H1 (cell line): ENCODE data around the gene DCPS. TPM values are rescaled to one million over a fixed set of nuclear protein-coding genes. Genes with fewer than 3 reads are reported as not detected.

Experiments
- CTCF ChIA-PET: fragments of 300-600 bp; sonication (Branson Sonifier 250); formaldehyde crosslinking; loops from one replicate; lab custom pipeline; 2021; ENCODE audit not compliant: partially characterized antibody; lab: Charles Lee
- POLR2A ChIA-PET: fragments of 300-600 bp; sonication (Branson Sonifier 250); formaldehyde crosslinking; loops from one replicate; lab custom pipeline; 2021; ENCODE audit warnings: inconsistent platforms; ENCODE audit not compliant: partially characterized antibody; lab: Charles Lee
- DNase-seq, 2 experiments: peaks; one replicate each; pipeline versions ENCODE4 v3.0.0 to v3.0.0-alpha.2; 2010 to 2022; ENCODE audit warnings: low spot score in 2 of 2, low read depth in 1 of 2, mixed read lengths in 1 of 2
- FAIRE-seq: peaks from 2 replicates; lab custom pipeline; 2011; peaks lifted over from hg19 to GRCh38; lab: Jason Lieb, UNC
- H2AFZ ChIP-seq: 2 replicates; pipeline ENCODE4 v1.8.1; 2012; ENCODE audit warnings: low read length, inconsistent platforms
- H2AK5ac ChIP-seq: 2 replicates; pipeline ENCODE4 v1.6.1; 2013; ENCODE audit warnings: low read depth, low read length
- H2BK120ac ChIP-seq: replicated peaks from 2 replicates; pipeline ENCODE3; 2013; ENCODE audit warnings: low read depth, low read length, inconsistent platforms
- H2BK12ac ChIP-seq: 2 replicates; pipeline ENCODE4 v1.6.1; 2013; ENCODE audit warnings: low read depth, low read length
- H2BK15ac ChIP-seq: 2 replicates; pipeline ENCODE4 v1.6.1; 2013; ENCODE audit warnings: low read length
- H2BK20ac ChIP-seq: 2 replicates; pipeline ENCODE4 v1.6.1; 2013; ENCODE audit warnings: low read length
- H2BK5ac ChIP-seq: 2 replicates; pipeline ENCODE4 v1.6.1; 2013; ENCODE audit warnings: low read depth, low read length
- H3K14ac ChIP-seq: 2 replicates; pipeline ENCODE4 v1.6.1; 2013; ENCODE audit warnings: inconsistent platforms; ENCODE audit not compliant: insufficient read length
- H3K18ac ChIP-seq: 2 replicates; pipeline ENCODE4 v1.6.1; 2013; ENCODE audit warnings: low read length; ENCODE audit errors: extremely low read depth
- H3K23ac ChIP-seq: 2 replicates; pipeline ENCODE4 v1.6.1; 2013; ENCODE audit warnings: inconsistent platforms; ENCODE audit not compliant: insufficient read length
- H3K23me2 ChIP-seq: 2 replicates; pipeline ENCODE4 v1.6.1; 2013; ENCODE audit warnings: low read depth, low read length
- H3K27ac ChIP-seq: 2 replicates; pipeline ENCODE4 v1.6.1; 2011; ENCODE audit warnings: low read depth, low read length, inconsistent platforms
- H3K27me3 ChIP-seq, 4 experiments: replicated peaks in 1 of 4; 1 replicate in 1 of 4; 2 replicates in 3 of 4; pipeline versions ENCODE4 v1.6.1 to v1.8.1; 2011 to 2013; ENCODE audit warnings: low read length in 3 of 4, mild to moderate bottlenecking in 3 of 4, inconsistent platforms in 2 of 4, mixed read lengths in 2 of 4, moderate library complexity in 1 of 4; ENCODE audit not compliant: control insufficient read depth in 3 of 4, insufficient read depth in 3 of 4; ENCODE audit errors: extremely low read depth in 1 of 4
- H3K36me3 ChIP-seq, 4 experiments: 2 replicates each; pipeline versions ENCODE4 v1.6.1 to v1.8.1; 2011 to 2013; ENCODE audit warnings: mild to moderate bottlenecking in 4 of 4, low read length in 3 of 4, moderate library complexity in 2 of 4, control low read depth in 1 of 4, inconsistent platforms in 1 of 4; ENCODE audit not compliant: insufficient read depth in 4 of 4, control insufficient read depth in 2 of 4
- H3K4ac ChIP-seq: replicated peaks from 2 replicates; pipeline ENCODE3; 2013; ENCODE audit warnings: low read length, low read depth, mixed read lengths, inconsistent platforms; ENCODE audit not compliant: insufficient read length
- H3K4me1 ChIP-seq, 4 experiments: replicated peaks in 1 of 4; 1 replicate in 1 of 4; 2 replicates in 3 of 4; pipeline versions ENCODE4 v1.6.1 to v1.8.1; 2011 to 2013; ENCODE audit warnings: low read length in 3 of 4, inconsistent platforms in 2 of 4, mixed read lengths in 1 of 4; ENCODE audit not compliant: insufficient read depth in 4 of 4, control insufficient read depth in 3 of 4
- H3K4me2 ChIP-seq, 2 experiments: 2 replicates each; pipeline versions ENCODE4 v1.6.1 to v1.8.1; 2011 to 2013; ENCODE audit warnings: low read depth in 2 of 2, low read length in 2 of 2, control low read depth in 1 of 2, inconsistent platforms in 1 of 2, mild to moderate bottlenecking in 1 of 2; ENCODE audit not compliant: insufficient read depth in 1 of 2
- H3K4me3 ChIP-seq, 4 experiments: fragments of 200-600, 300-600 bp in 1 of 4; sonication (generic), shearing (Covaris generic), sonication (Bioruptor Twin) in 1 of 4; 2 replicates each; pipeline versions ENCODE4 v1.5.1 to v1.8.1; 2011 to 2016; ENCODE audit warnings: low read length in 4 of 4, low read depth in 3 of 4, control low read depth in 2 of 4, inconsistent platforms in 2 of 4, mild to moderate bottlenecking in 2 of 4, mixed read lengths in 1 of 4, moderate library complexity in 1 of 4; ENCODE audit not compliant: insufficient read depth in 2 of 4; ENCODE audit errors: extremely low read depth in 1 of 4
- H3K56ac ChIP-seq: replicated peaks from 2 replicates; pipeline ENCODE3; 2013; ENCODE audit warnings: low read depth, mild to moderate bottlenecking, mixed read lengths, low read length, inconsistent platforms; ENCODE audit not compliant: insufficient read length
- H3K79me1 ChIP-seq: 2 replicates; pipeline ENCODE4 v1.6.1; 2013; ENCODE audit warnings: low read depth, low read length, control low read depth
- H3K79me2 ChIP-seq, 2 experiments: 2 replicates each; pipeline versions ENCODE4 v1.6.1 to v1.8.1; 2012 to 2013; ENCODE audit warnings: low read length in 2 of 2, mild to moderate bottlenecking in 2 of 2, inconsistent platforms in 1 of 2; ENCODE audit not compliant: insufficient read depth in 2 of 2, control insufficient read depth in 1 of 2
- H3K9ac ChIP-seq, 4 experiments: replicated peaks in 1 of 4; 1 replicate in 1 of 4; 2 replicates in 3 of 4; pipeline versions ENCODE4 v1.6.1 to v1.8.1; 2011 to 2013; ENCODE audit warnings: low read depth in 3 of 4, low read length in 3 of 4, control low read depth in 2 of 4, mild to moderate bottlenecking in 2 of 4, moderate library complexity in 2 of 4, inconsistent platforms in 1 of 4; ENCODE audit errors: extremely low read depth in 1 of 4
- H3K9me3 ChIP-seq, 2 experiments: 2 replicates each; pipeline versions ENCODE4 v1.6.1 to v1.8.1; 2012 to 2013; ENCODE audit warnings: mild to moderate bottlenecking in 2 of 2, moderate library complexity in 2 of 2, control low read depth in 1 of 2, inconsistent platforms in 1 of 2, low read depth in 1 of 2, low read length in 1 of 2, mixed read lengths in 1 of 2; ENCODE audit not compliant: insufficient read depth in 2 of 2
- H4K20me1 ChIP-seq, 2 experiments: replicated peaks in 1 of 2; 2 replicates each; pipeline versions ENCODE3 to v1.8.1; 2011 to 2013; ENCODE audit warnings: inconsistent platforms in 2 of 2, low read length in 2 of 2, mild to moderate bottlenecking in 1 of 2; ENCODE audit not compliant: insufficient read depth in 2 of 2, control insufficient read depth in 1 of 2
- H4K5ac ChIP-seq: 2 replicates; pipeline ENCODE4 v1.6.1; 2013; ENCODE audit warnings: low read length, low read depth, mixed read lengths, inconsistent platforms; ENCODE audit not compliant: insufficient read length
- H4K8ac ChIP-seq: 2 replicates; pipeline ENCODE4 v1.8.0; 2013; ENCODE audit warnings: mild to moderate bottlenecking, moderate library complexity, low read length, inconsistent platforms; ENCODE audit not compliant: insufficient read depth; ENCODE audit errors: extremely low read depth
- H4K91ac ChIP-seq: replicated peaks from 2 replicates; pipeline ENCODE3; 2013; ENCODE audit warnings: low read length, mixed read lengths, inconsistent platforms; ENCODE audit not compliant: insufficient read length
- ATF3 ChIP-seq: IDR thresholded peaks from 2 replicates; pipeline ENCODE4 v1.6.1; 2011; ENCODE audit warnings: low read depth, mild to moderate bottlenecking, low read length; ENCODE audit not compliant: insufficient read depth
- CTCF ChIP-seq, 3 experiments: IDR thresholded peaks; 1 replicate in 2 of 3; 2 replicates in 1 of 3; pipeline versions ENCODE4 v1.5.1 to v1.6.1; 2011; ENCODE audit warnings: low read length in 3 of 3, mild to moderate bottlenecking in 3 of 3, inconsistent platforms in 2 of 3, low read depth in 1 of 3, moderate library complexity in 1 of 3; ENCODE audit not compliant: insufficient read depth in 1 of 3; ENCODE audit errors: control extremely low read depth in 1 of 3
- EGR1 ChIP-seq: IDR thresholded peaks from 2 replicates; pipeline ENCODE4 v1.6.1; 2011; ENCODE audit warnings: low read depth, low read length, borderline replicate concordance
- KDM1A ChIP-seq: fragments of 200-600, 300-600 bp; sonication (generic); IDR thresholded peaks from 2 replicates; pipeline ENCODE4 v1.7.1; 2016; ENCODE audit warnings: mild to moderate bottlenecking, low read length, borderline replicate concordance
- NANOG ChIP-seq: IDR thresholded peaks from 2 replicates; pipeline ENCODE4 v1.6.1; 2011; ENCODE audit warnings: low read length, low read depth, mild to moderate bottlenecking, inconsistent platforms; ENCODE audit not compliant: insufficient read depth, poor library complexity, severe bottlenecking
- USF2 ChIP-seq: IDR thresholded peaks from 2 replicates; pipeline ENCODE4 v1.6.1; 2011; ENCODE audit warnings: low read length, improper control_type of control experiment
- WGBS, 2 experiments: shearing (Covaris generic) in 1 of 2; methylation state at CpG; one replicate each; pipeline versions ENCODE4 v1.1.6 to v1.1.7; 2013 to 2015; ENCODE audit warnings: low lambda C conversion rate in 2 of 2, mixed read lengths in 2 of 2, inconsistent platforms in 1 of 2, low coverage in 1 of 2, missing lambda C conversion rate in 1 of 2; ENCODE audit not compliant: insufficient replicate concordance in 2 of 2, insufficient coverage in 1 of 2, insufficient read length in 1 of 2; ENCODE audit errors: extremely low coverage in 1 of 2, missing lambda C conversion rate in 1 of 2; 5-methylcytosine and 5-hydroxymethylcytosine counted together
- polyA plus RNA-seq, 7 experiments: library from polyadenylated mRNA; depleted of rRNA in 3 of 7; stranded (reverse) in 5 of 7; unstranded in 2 of 7; fragments of >200 nt in 5 of 7; fragments of 200-250 nt in 2 of 7; gene quantifications; 1 replicate in 5 of 7; 2 replicates in 1 of 7; 4 replicates in 1 of 7; pipeline versions ENCODE4 v1.2.1 to v1.2.3, GENCODE V29; 2011 to 2013; ENCODE audit warnings: missing spikeins in 2 of 7, mixed read lengths in 2 of 7
- total RNA-seq: library from RNA; stranded (reverse); fragmentation: NEBNext Ultra II Directional; extraction: Animal tissue kit (Norgen Biotek cat#: 25700); gene quantifications from 2 replicates; pipeline ENCODE4 v1.2.1, GENCODE V29; 2021

DCPS gene
- total and polyA plus RNA-seq, 2 of the 8 experiments (the other 6 are each of a cell fraction or from before 2014, with no cell fraction given): 24.6 to 55.2 TPM

GRCh38 chr11:126348806-126349582, 45.1 kb downstream of the DCPS start:
- H3K79me2 ChIP-seq: peaks cover 0 to 16% of the 10 kb centered on the region in 2 experiments; a peak in 1 of 4 replicates
- no peak overlapping the region for H2BK20ac ChIP-seq
- FAIRE-seq (no peak), DNase-seq (no peak)
- no peak overlapping the region for H2BK5ac ChIP-seq
- no peak overlapping the region for H3K56ac ChIP-seq
- no peak overlapping the region for H4K91ac ChIP-seq
- H3K79me1 ChIP-seq: 0 out of 2 replicates have a peak, but pooled peaks cover 4% of the 10 kb centered on the region
- H4K20me1 ChIP-seq: peaks cover 3 to 8% of the 10 kb centered on the region in 2 experiments
- no peak overlapping the region for H2BK12ac ChIP-seq
- H3K4ac ChIP-seq: no peak overlapping the region
- H3K36me3 ChIP-seq: peaks cover 0 to 6% (median 3%) of the 10 kb centered on the region in 4 experiments; a peak in 4 of 8 replicates
- H2BK120ac ChIP-seq: no peak overlapping the region
- H2AFZ ChIP-seq: no peak overlapping the region
- no peak overlapping the region for H3K4me2 ChIP-seq
- no peak overlapping the region for H3K9ac ChIP-seq
- no peak overlapping the region for H4K8ac ChIP-seq
- H3K27ac ChIP-seq: no peak overlapping the region
- no peak overlapping the region for H3K23ac ChIP-seq
- no peaks in the 10 kb centered on the region for H3K9me3 ChIP-seq
- H4K5ac ChIP-seq: no peak overlapping the region
- no peak overlapping the region for H2AK5ac ChIP-seq
- POLR2A ChIA-PET: interaction anchor here (0.6 to 1.1 kb wide), 2 partner anchors 31 to 179 kb away, joined by 3 read pairs; no protein-coding TSS in a partner anchor
- H3K27me3 ChIP-seq: no peaks in the 10 kb centered on the region
- no peak overlapping the region for H3K14ac ChIP-seq
- WGBS, 2 experiments: 92% methylated on average over 8 of the region's 8 CpGs; no CpG with 5 or more reads in 1 of the 2 experiments
- no peak overlapping the region for H3K4me3 ChIP-seq
- H2BK15ac ChIP-seq: no peak overlapping the region
- CTCF ChIA-PET: interaction anchor here (1.2 kb wide), 1 partner anchor 12 kb away, joined by 4 read pairs; no protein-coding TSS in a partner anchor
- H3K18ac ChIP-seq: no peak overlapping the region
- no peaks in the 10 kb centered on the region; the same call in 1 of the 2 replicates for H3K23me2 ChIP-seq
- peaks cover 3 to 22% (median 12%) of the 10 kb centered on the region in 4 experiments; a peak in 6 of 7 replicates for H3K4me1 ChIP-seq
- no peak for TF ChIP-seq ATF3
- no peak for TF ChIP-seq CTCF (IDR thresholded peaks at IDR 0.05; ENCODE audit: control extremely low read depth in 1 of 3, insufficient read depth in 1 of 3, low read depth in 1 of 3, low read length in 3 of 3)
- TF ChIP-seq USF2: no peak
- no peak for TF ChIP-seq EGR1
- no peak for TF ChIP-seq KDM1A
- TF ChIP-seq NANOG: no peak
